CD14-positive monocyte (primary cell): ENCODE data around the gene DIDO1. TPM values are rescaled to one million over a fixed set of nuclear protein-coding genes. Genes with fewer than 3 reads are reported as not detected.

Experiments
- DNase-seq, 3 donors: peaks; one replicate each; pipeline ENCODE4 v3.0.0-alpha.2; 2011 to 2022
- H2AFZ ChIP-seq: 2 replicates; pipeline ENCODE4 v1.6.0; 2012; ENCODE audit warnings: mild to moderate bottlenecking, low read depth, low read length, inconsistent platforms; ENCODE audit not compliant: insufficient read depth, poor library complexity, severe bottlenecking
- H3K27ac ChIP-seq, 2 donors: 1 replicate in 1 of 2; 2 replicates in 1 of 2; pipeline ENCODE4 v1.5.1; 2012 to 2013; ENCODE audit warnings: low read length in 2 of 2, control low read depth in 1 of 2, inconsistent platforms in 1 of 2, low read depth in 1 of 2, mild to moderate bottlenecking in 1 of 2
- H3K27me3 ChIP-seq, 2 donors: one replicate each; pipeline versions ENCODE4 v1.6.0 to v1.6.1; 2011 to 2013; ENCODE audit warnings: low read length in 2 of 2; ENCODE audit not compliant: control insufficient read depth in 2 of 2, insufficient read depth in 2 of 2
- H3K36me3 ChIP-seq, 2 donors: replicated peaks in 1 of 2; 1 replicate in 1 of 2; 2 replicates in 1 of 2; pipeline versions ENCODE4 v1.5.1 to v1.6.1; 2012 to 2013; ENCODE audit warnings: low read length in 2 of 2, control low read depth in 1 of 2, inconsistent platforms in 1 of 2, mild to moderate bottlenecking in 1 of 2; ENCODE audit not compliant: insufficient read depth in 2 of 2, control insufficient read depth in 1 of 2
- H3K4me1 ChIP-seq, 2 donors: 1 replicate in 1 of 2; 2 replicates in 1 of 2; pipeline versions ENCODE4 v1.5.1 to v1.6.1; 2012 to 2013; ENCODE audit warnings: low read length in 2 of 2, control low read depth in 1 of 2, inconsistent platforms in 1 of 2, mild to moderate bottlenecking in 1 of 2, moderate library complexity in 1 of 2; ENCODE audit not compliant: insufficient read depth in 2 of 2, control insufficient read depth in 1 of 2
- H3K4me2 ChIP-seq: replicated peaks from 2 replicates; pipeline ENCODE3; 2012; ENCODE audit warnings: low read length, moderate library complexity, mild to moderate bottlenecking; ENCODE audit not compliant: poor library complexity, severe bottlenecking; ENCODE audit errors: extremely low read depth
- H3K4me3 ChIP-seq, 3 experiments: fragments of 200-600 bp in 1 of 3; sonication (generic) in 1 of 3; replicated peaks in 1 of 3; 1 replicate in 2 of 3; 2 replicates in 1 of 3; pipeline ENCODE4 v1.5.1; 2011 to 2013; ENCODE audit warnings: low read length in 3 of 3, mild to moderate bottlenecking in 3 of 3, control low read depth in 2 of 3, low read depth in 2 of 3, inconsistent platforms in 1 of 3, moderate library complexity in 1 of 3
- H3K79me2 ChIP-seq: 2 replicates; pipeline ENCODE4 v1.6.0; 2012; ENCODE audit warnings: mild to moderate bottlenecking, control low read depth, inconsistent platforms, low read length, moderate library complexity; ENCODE audit not compliant: insufficient read depth
- H3K9ac ChIP-seq: 2 replicates; pipeline ENCODE4 v1.6.0; 2017; ENCODE audit warnings: low read length, mild to moderate bottlenecking; ENCODE audit not compliant: insufficient read depth, poor library complexity, severe bottlenecking
- H3K9me3 ChIP-seq, 2 donors: replicated peaks in 1 of 2; 1 replicate in 1 of 2; 2 replicates in 1 of 2; pipeline versions ENCODE4 v1.5.1 to v1.6.1; 2012 to 2013; ENCODE audit warnings: low read length in 2 of 2, control low read depth in 1 of 2; ENCODE audit not compliant: control insufficient read depth in 1 of 2, insufficient read depth in 1 of 2
- H4K20me1 ChIP-seq: 2 replicates; pipeline ENCODE4 v1.6.0; 2012; ENCODE audit warnings: mild to moderate bottlenecking, low read length, control low read depth, moderate library complexity; ENCODE audit not compliant: insufficient read depth
- H3K27ac Mint-ChIP-seq, 7 donors: one replicate each; pipeline ENCODE4 v1.8.0; 2020; ENCODE audit warnings: mild to moderate bottlenecking in 7 of 7, mixed read lengths in 7 of 7, moderate library complexity in 6 of 7, inconsistent platforms in 2 of 7
- H3K27me3 Mint-ChIP-seq, 3 donors: one replicate each; pipeline ENCODE4 v1.8.0; 2021 to 2022; ENCODE audit warnings: low read depth in 3 of 3, mild to moderate bottlenecking in 3 of 3, mixed read lengths in 3 of 3, moderate library complexity in 3 of 3, inconsistent platforms in 1 of 3
- H3K36me3 Mint-ChIP-seq, 2 donors: one replicate each; pipeline ENCODE4 v1.8.0; 2020; ENCODE audit warnings: mixed read lengths in 2 of 2, inconsistent platforms in 1 of 2, mild to moderate bottlenecking in 1 of 2
- H3K4me1 Mint-ChIP-seq: one replicate; pipeline ENCODE4 v1.8.0; 2020; ENCODE audit warnings: mild to moderate bottlenecking, mixed read lengths
- H3K4me3 Mint-ChIP-seq, 2 donors: one replicate each; pipeline ENCODE4 v1.8.0; 2020; ENCODE audit warnings: mild to moderate bottlenecking in 2 of 2, mixed read lengths in 2 of 2, moderate library complexity in 1 of 2
- H3K9me3 Mint-ChIP-seq, 7 donors: one replicate each; pipeline ENCODE4 v1.8.0; 2020 to 2022; ENCODE audit warnings: mixed read lengths in 7 of 7, mild to moderate bottlenecking in 6 of 7, moderate library complexity in 6 of 7, inconsistent platforms in 2 of 7
- WGBS: methylation state at CpG from one replicate; pipeline ENCODE4 v1.1.5; 2013; ENCODE audit warnings: missing lambda C conversion rate; ENCODE audit not compliant: insufficient coverage; 5-methylcytosine and 5-hydroxymethylcytosine counted together
- intact Hi-C, 2 donors: fragments of 100-400 bp; cut with micrococcal nuclease; formaldehyde crosslinking; loops; one replicate each; pipeline versions ENCODE4 v1.15.0 to v1.15.1; 2023
- polyA plus RNA-seq, 3 donors: library from polyadenylated mRNA; depleted of rRNA in 1 of 3; unstranded in 2 of 3; stranded (reverse) in 1 of 3; fragments of 300-500 nt in 2 of 3; fragments of >200 nt in 1 of 3; fragmentation: Illumina TruSeq in 2 of 3; gene quantifications; 1 replicate in 2 of 3; 2 replicates in 1 of 3; pipeline ENCODE4 v1.2.3, GENCODE V29; 2012 to 2021
- TF ChIP-seq, protein P1 (sequence below): fragments of 200-600 bp; IDR thresholded peaks from one replicate; pipeline ENCODE4 v1.8.0; 2022; ENCODE audit warnings: antibody characterized with exemption, mild to moderate bottlenecking

DIDO1 gene
- polyA plus RNA-seq, 3 donors = 8.5 to 23.8 (median 12.9) TPM

DNA sequence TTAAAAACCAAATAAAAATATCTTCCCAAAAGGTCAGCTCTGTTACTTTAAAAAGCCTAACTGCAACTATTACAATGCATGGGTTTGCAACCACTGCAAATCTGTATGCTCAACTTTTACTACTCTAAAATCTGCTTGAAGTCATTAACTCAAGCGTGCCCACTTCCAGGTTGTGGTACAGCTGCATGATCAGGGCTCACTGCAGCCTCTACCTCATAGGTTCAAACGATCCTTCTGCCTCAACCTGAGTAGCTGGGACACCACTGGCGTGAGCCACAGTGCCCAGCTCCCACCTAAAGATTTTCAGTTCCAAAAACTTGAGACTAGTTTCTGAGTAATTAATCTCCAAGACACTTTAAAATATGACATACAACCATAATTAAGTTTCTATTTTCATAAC, 8.2 kb downstream of the DIDO1 start:
- peaks cover 7 to 14% of the 10 kb centered on the region in 2 donors for H3K36me3 Mint-ChIP-seq
- Histone ChIP-seq H3K9ac (no peak overlapping the region), H4K20me1 (peaks cover 100% of the 10 kb centered on the region)

DNA sequence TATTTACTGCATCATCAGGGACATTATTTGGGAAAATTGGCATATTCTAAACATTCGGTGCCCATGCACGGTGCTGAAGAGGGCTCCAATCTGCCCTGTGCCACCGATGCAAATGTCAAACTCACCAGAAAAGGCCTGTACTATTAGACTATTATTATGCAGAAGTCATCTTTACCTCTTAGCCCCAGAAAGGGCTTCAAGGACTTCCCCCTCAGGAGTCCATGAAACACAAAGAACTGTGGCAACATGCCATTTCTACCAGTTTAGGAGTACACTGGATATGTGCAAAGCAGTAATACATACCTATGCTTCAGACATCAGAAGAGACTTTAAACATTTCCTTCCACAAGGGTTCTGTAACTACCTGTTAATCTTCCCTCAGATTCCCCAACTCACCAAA, 8.6 kb downstream of the DIDO1 start:
- peaks cover 11 to 18% of the 10 kb centered on the region in 2 donors for H3K36me3 Mint-ChIP-seq
- H3K27me3 Mint-ChIP-seq = no peaks in the 10 kb centered on the region
- H3K79me2 ChIP-seq = peaks cover 100% of the 10 kb centered on the region
- intact Hi-C loops = no loop called here
- H3K4me3 ChIP-seq = no peak overlapping the region
- H3K9me3 Mint-ChIP-seq = no peaks in the 10 kb centered on the region
- peak overlapping the region in 2 of 7 donors; percentile 13 to 82 for H3K27ac Mint-ChIP-seq
- H3K9me3 ChIP-seq = no peaks in the 10 kb centered on the region
- TF ChIP-seq, protein P1, sequence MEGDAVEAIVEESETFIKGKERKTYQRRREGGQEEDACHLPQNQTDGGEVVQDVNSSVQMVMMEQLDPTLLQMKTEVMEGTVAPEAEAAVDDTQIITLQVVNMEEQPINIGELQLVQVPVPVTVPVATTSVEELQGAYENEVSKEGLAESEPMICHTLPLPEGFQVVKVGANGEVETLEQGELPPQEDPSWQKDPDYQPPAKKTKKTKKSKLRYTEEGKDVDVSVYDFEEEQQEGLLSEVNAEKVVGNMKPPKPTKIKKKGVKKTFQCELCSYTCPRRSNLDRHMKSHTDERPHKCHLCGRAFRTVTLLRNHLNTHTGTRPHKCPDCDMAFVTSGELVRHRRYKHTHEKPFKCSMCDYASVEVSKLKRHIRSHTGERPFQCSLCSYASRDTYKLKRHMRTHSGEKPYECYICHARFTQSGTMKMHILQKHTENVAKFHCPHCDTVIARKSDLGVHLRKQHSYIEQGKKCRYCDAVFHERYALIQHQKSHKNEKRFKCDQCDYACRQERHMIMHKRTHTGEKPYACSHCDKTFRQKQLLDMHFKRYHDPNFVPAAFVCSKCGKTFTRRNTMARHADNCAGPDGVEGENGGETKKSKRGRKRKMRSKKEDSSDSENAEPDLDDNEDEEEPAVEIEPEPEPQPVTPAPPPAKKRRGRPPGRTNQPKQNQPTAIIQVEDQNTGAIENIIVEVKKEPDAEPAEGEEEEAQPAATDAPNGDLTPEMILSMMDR = no peak
- peaks cover 30 to 57% of the 10 kb centered on the region in 2 donors for H3K4me1 ChIP-seq
- no peak overlapping the region for H3K9ac ChIP-seq
- H3K36me3 ChIP-seq = peaks cover 9 to 17% of the 10 kb centered on the region in 2 donors
- no peaks in the 10 kb centered on the region for H3K27me3 ChIP-seq
- H3K4me2 ChIP-seq = peak overlapping the region; percentile 22
- WGBS = no CpG with 5 or more reads among the region's 3 CpGs
- peaks cover 100% of the 10 kb centered on the region for H4K20me1 ChIP-seq
- no peak overlapping the region for H2AFZ ChIP-seq
- no peak overlapping the region for H3K4me3 Mint-ChIP-seq
- peaks cover 61% of the 10 kb centered on the region for H3K4me1 Mint-ChIP-seq
- no peak for DNase-seq
- peak overlapping the region in 1 of 2 donors; percentile 42 for H3K27ac ChIP-seq

More for the DNA sequence above, 8.2 kb downstream of the DIDO1 start:
- no peaks in the 10 kb centered on the region for H3K9me3 Mint-ChIP-seq
- Histone ChIP-seq H3K27me3 (no peaks in the 10 kb centered on the region), H3K36me3 (peaks cover 5 to 12% of the 10 kb centered on the region in 2 donors), H3K4me3 (no peak overlapping the region), H3K9me3 (no peaks in the 10 kb centered on the region), H3K27ac (peak overlapping the region in 1 of 2 donors; percentile 42), H2AFZ (no peak overlapping the region), H3K79me2 (peaks cover 100% of the 10 kb centered on the region), H3K4me2 (peak overlapping the region; percentile 22), H3K4me1 (peaks cover 30 to 62% of the 10 kb centered on the region in 2 donors)
- H3K27ac Mint-ChIP-seq = peak overlapping the region in 4 of 7 donors; percentile 13 to 82 (median 62)
- WGBS = 8% methylated on average over 2 of the region's 3 CpGs
- peaks cover 63% of the 10 kb centered on the region for H3K4me1 Mint-ChIP-seq
- no peak for DNase-seq
- TF ChIP-seq, protein P1 = no peak
- no peaks in the 10 kb centered on the region for H3K27me3 Mint-ChIP-seq
- intact Hi-C loops = no loop called here
- no peak overlapping the region for H3K4me3 Mint-ChIP-seq
